GM18858 (cell line): Measurements from ENCODE around the gene TAS2R20.

Source experiments
- ATAC-seq: cut with Tn5 transposase; IDR thresholded peaks from one replicate; pipeline ENCODE4 v1.9.1; 2021; ENCODE audit not compliant: unreplicated experiment

Gene TAS2R20

DNA sequence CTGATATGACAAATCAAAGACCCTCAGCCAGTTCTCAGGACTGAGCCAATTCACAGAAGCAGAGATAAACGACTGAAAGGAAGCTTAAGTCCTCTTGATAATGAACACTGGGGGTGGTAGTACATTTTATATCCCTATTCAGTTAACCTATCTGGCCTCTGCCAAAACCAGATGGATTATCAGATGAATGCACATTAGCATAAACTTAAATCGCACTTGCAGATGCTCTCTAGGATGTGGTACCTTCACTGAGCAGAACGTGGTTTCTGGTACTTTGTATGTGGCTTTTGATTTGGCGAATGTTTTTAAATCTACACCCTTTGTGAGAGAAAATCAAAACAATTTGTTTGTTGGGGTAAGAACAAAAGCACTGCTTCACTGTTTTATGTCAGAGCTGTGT, 37.9 kb downstream of the TAS2R20 start:
- no peak for ATAC-seq

DNA sequence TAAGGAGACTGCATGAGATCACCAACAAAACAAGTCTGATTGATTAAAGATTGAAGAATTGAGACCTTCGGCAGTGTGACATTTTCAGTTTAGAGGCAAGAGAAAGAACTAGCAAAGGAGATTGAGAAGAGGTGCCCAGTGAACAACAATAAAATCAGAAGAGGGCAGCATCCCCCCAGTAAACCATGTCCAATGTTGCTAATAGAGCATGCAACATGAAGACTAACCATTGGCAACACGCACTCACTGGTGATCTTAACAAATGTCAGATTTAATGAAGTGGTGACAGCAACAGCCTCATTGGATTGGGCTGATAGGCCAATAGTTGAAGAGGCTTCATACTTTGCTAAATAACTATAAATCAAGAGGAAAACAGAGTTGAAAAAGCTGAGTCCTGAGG, 38.3 kb downstream of the TAS2R20 start:
- ATAC-seq: no peak

DNA sequence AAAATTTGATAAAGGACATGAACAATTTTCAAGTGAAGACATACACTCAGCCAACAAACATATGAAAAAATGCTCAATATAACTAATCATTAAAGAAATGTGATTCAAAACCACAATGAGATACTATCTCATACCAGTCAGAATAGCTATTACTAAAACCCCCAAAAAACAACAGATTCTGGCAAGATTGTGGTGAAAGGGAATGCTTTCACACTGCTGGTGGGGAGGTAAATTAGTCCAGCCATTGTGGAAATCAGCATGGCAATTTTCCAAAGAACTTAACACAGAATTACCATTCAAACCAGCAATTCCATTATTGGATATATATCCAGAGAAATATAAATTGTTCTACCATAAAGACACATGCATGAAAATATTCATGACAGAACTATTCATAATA, 40.4 kb downstream of the TAS2R20 start:
- ATAC-seq: no peak

DNA sequence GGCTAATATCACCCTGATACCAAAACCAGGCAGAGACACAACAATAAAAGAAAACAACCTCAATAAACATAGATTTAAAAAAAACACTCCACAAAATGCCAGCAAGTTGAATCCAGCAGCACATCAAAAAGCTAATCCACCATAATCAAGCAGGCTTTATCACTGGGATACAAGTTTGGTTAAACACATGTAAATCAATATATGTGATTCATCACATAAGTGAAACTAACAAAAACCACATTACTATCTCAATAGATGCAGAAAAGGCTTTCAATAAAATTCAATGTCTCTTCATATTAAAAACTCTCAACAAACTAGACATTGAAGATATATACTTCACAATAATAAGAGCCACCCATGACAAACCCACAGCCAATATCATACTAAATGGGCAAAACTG, 42.0 kb downstream of the TAS2R20 start:
- ATAC-seq: no peak

DNA sequence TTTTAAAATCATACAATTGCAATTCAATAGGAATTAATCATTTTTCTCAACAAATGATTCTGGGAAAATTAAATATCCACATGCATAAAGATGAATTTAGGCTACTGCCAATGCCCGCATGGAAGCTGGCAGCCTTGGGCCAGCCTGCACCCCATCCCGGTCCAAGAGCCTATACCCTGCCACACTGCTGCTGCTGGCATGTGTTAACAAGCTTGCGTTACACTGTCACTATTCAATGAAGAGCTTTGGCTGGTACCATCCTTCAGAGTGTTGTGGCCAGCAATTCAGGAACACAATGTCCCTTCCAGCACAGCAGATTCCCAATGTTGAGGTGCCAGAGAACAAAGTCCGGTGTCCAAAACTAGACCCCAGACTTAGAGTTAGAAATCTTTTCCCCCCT, 45.5 kb downstream of the TAS2R20 start:
- no peak for ATAC-seq
